Mesenchymal stem cell (in vitro differentiated cells and primary cell): ENCODE measurements around the gene HAUS3.

Source experiments
- DNase-seq: peaks from one replicate; pipeline ENCODE4 v3.0.0-alpha.2; 2013
- H2AFZ ChIP-seq: one replicate; pipeline ENCODE4 v1.6.1; 2013; ENCODE audit warnings: low read depth, mild to moderate bottlenecking, control low read depth, inconsistent platforms, low read length, moderate library complexity
- H2AK5ac ChIP-seq: 2 replicates; pipeline ENCODE4 v1.6.1; 2013; ENCODE audit warnings: low read length, moderate library complexity, mild to moderate bottlenecking, inconsistent platforms; ENCODE audit not compliant: severe bottlenecking
- H2BK120ac ChIP-seq: one replicate; pipeline ENCODE4 v1.6.1; 2013; ENCODE audit warnings: low read depth, mild to moderate bottlenecking, inconsistent platforms, low read length, moderate library complexity
- H2BK12ac ChIP-seq, 2 experiments: one replicate each; pipeline ENCODE4 v1.6.1; 2013; ENCODE audit warnings: inconsistent platforms in 2 of 2, low read length in 2 of 2, mild to moderate bottlenecking in 2 of 2, moderate library complexity in 2 of 2, control low read depth in 1 of 2
- H2BK15ac ChIP-seq: one replicate; pipeline ENCODE4 v1.6.1; 2013; ENCODE audit warnings: mild to moderate bottlenecking, low read depth, inconsistent platforms; ENCODE audit not compliant: poor library complexity, severe bottlenecking
- H2BK5ac ChIP-seq: 2 replicates; pipeline ENCODE4 v1.6.1; 2013; ENCODE audit warnings: low read depth, mild to moderate bottlenecking, low read length, control low read depth, inconsistent platforms; ENCODE audit not compliant: poor library complexity, severe bottlenecking
- H3K14ac ChIP-seq, 2 experiments: one replicate each; pipeline ENCODE4 v1.6.1; 2013; ENCODE audit warnings: inconsistent platforms in 2 of 2, low read length in 2 of 2, control low read depth in 1 of 2, mild to moderate bottlenecking in 1 of 2, moderate library complexity in 1 of 2
- H3K18ac ChIP-seq, 2 experiments: one replicate each; pipeline ENCODE4 v1.6.1; 2013; ENCODE audit warnings: inconsistent platforms in 2 of 2, low read length in 2 of 2, control low read depth in 1 of 2, low read depth in 1 of 2, mild to moderate bottlenecking in 1 of 2
- H3K23ac ChIP-seq, 2 experiments: one replicate each; pipeline ENCODE4 v1.6.1; 2013; ENCODE audit warnings: inconsistent platforms in 2 of 2, low read length in 2 of 2, mild to moderate bottlenecking in 2 of 2, moderate library complexity in 2 of 2, control low read depth in 1 of 2
- H3K27ac ChIP-seq: 2 replicates; pipeline ENCODE4 v1.5.1; 2013; ENCODE audit warnings: mild to moderate bottlenecking, moderate library complexity, low read length, control low read depth, inconsistent platforms; ENCODE audit not compliant: poor library complexity, severe bottlenecking
- H3K27me3 ChIP-seq, 2 experiments: 2 replicates each; pipeline versions ENCODE4 v1.6.1 to v1.7.0; 2013; ENCODE audit warnings: low read length in 2 of 2, mild to moderate bottlenecking in 2 of 2, moderate library complexity in 2 of 2, control low read depth in 1 of 2, inconsistent platforms in 1 of 2; ENCODE audit not compliant: control insufficient read depth in 1 of 2, insufficient read depth in 1 of 2
- H3K36me3 ChIP-seq, 2 experiments: 2 replicates each; pipeline versions ENCODE4 v1.6.1 to v1.7.0; 2013; ENCODE audit warnings: low read length in 2 of 2, control low read depth in 1 of 2, inconsistent platforms in 1 of 2, low read depth in 1 of 2, mild to moderate bottlenecking in 1 of 2; ENCODE audit not compliant: insufficient read depth in 2 of 2, control insufficient read depth in 1 of 2
- H3K4ac ChIP-seq, 2 experiments: one replicate each; pipeline ENCODE4 v1.6.1; 2013; ENCODE audit warnings: inconsistent platforms in 2 of 2, low read length in 2 of 2, mild to moderate bottlenecking in 2 of 2, moderate library complexity in 2 of 2, control low read depth in 1 of 2, low read depth in 1 of 2
- H3K4me1 ChIP-seq: 2 replicates; pipeline ENCODE4 v1.6.1; 2013; ENCODE audit warnings: low read depth, low read length, control low read depth; ENCODE audit not compliant: control insufficient read depth, insufficient read depth
- H3K4me2 ChIP-seq: 2 replicates; pipeline ENCODE4 v1.6.1; 2013; ENCODE audit warnings: low read length, mild to moderate bottlenecking, inconsistent platforms; ENCODE audit not compliant: poor library complexity, severe bottlenecking
- H3K4me3 ChIP-seq, 2 experiments: 2 replicates each; pipeline versions ENCODE4 v1.5.1 to v1.7.0; 2013; ENCODE audit warnings: low read length in 2 of 2, mild to moderate bottlenecking in 2 of 2, control low read depth in 1 of 2, low read depth in 1 of 2; ENCODE audit not compliant: insufficient read depth in 1 of 2
- H3K79me1 ChIP-seq: replicated peaks from 2 replicates; pipeline ENCODE4 v1.6.1; 2013; ENCODE audit warnings: mild to moderate bottlenecking, control low read depth, low read length, inconsistent platforms; ENCODE audit not compliant: poor library complexity, severe bottlenecking
- H3K9ac ChIP-seq: 2 replicates; pipeline ENCODE4 v1.7.0; 2013; ENCODE audit warnings: mild to moderate bottlenecking, low read length, moderate library complexity
- H3K9me3 ChIP-seq: 2 replicates; pipeline ENCODE4 v1.7.0; 2013; ENCODE audit warnings: mild to moderate bottlenecking, low read length; ENCODE audit not compliant: control insufficient read depth
- H4K8ac ChIP-seq: one replicate; pipeline ENCODE4 v1.6.1; 2013; ENCODE audit warnings: inconsistent platforms, mild to moderate bottlenecking, low read length, moderate library complexity
- H4K91ac ChIP-seq: one replicate; pipeline ENCODE4 v1.6.1; 2013; ENCODE audit warnings: mild to moderate bottlenecking, low read length, inconsistent platforms
- WGBS: methylation state at CpG from one replicate; pipeline ENCODE4 v1.1.7; 2013; ENCODE audit warnings: mixed read lengths; 5-methylcytosine and 5-hydroxymethylcytosine counted together

Gene HAUS3

GRCh38 chr4:2245057-2245786 lies 3.3 kb upstream of the HAUS3 start:
- Histone ChIP-seq H2AK5ac (no peak overlapping the region), H3K23ac (no peak overlapping the region), H4K91ac (no peak overlapping the region), H2BK15ac (no peak overlapping the region), H3K27ac (no peak overlapping the region), H2BK5ac (no peak overlapping the region), H3K36me3 (peaks cover 20 to 41% of the 10 kb centered on the region in 2 experiments), H2BK120ac (no peak overlapping the region), H2BK12ac (no peak overlapping the region), H3K9me3 (no peaks in the 10 kb centered on the region), H3K4ac (no peak overlapping the region), H2AFZ (no peak overlapping the region), H3K18ac (no peak overlapping the region), H3K4me1 (peaks cover 7% of the 10 kb centered on the region), H4K8ac (no peak overlapping the region), H3K4me2 (no peak overlapping the region), H3K79me1 (peaks cover 18% of the 10 kb centered on the region), H3K4me3 (no peak overlapping the region), H3K9ac (no peak overlapping the region), H3K27me3 (no peaks in the 10 kb centered on the region), H3K14ac (no peak overlapping the region)
- DNase-seq, result no peak
- whole genome bisulfite sequencing, result 78% methylated on average over 7 of the region's 7 CpGs

- Histone ChIP-seq H3K18ac (no peak overlapping the region), H2AFZ (no peak overlapping the region), H3K4me1 (peaks cover 7% of the 10 kb centered on the region), H2AK5ac (no peak overlapping the region), H3K79me1 (peaks cover 8% of the 10 kb centered on the region), H3K4me2 (no peak overlapping the region), H3K36me3 (peaks cover 7 to 27% of the 10 kb centered on the region in 2 experiments), H2BK15ac (no peak overlapping the region), H4K8ac (no peak overlapping the region), H3K14ac (no peak overlapping the region), H3K27ac (no peak overlapping the region), H3K4ac (no peak overlapping the region), H4K91ac (no peak overlapping the region), H3K4me3 (no peak overlapping the region), H3K23ac (no peak overlapping the region), H3K9ac (peak overlapping the region; percentile 47), H2BK120ac (no peak overlapping the region), H2BK12ac (no peak overlapping the region), H2BK5ac (no peak overlapping the region), H3K27me3 (no peaks in the 10 kb centered on the region), H3K9me3 (no peaks in the 10 kb centered on the region)
- WGBS, result 60% methylated on average over 5 of the region's 5 CpGs
- peak; percentile 34 for DNase-seq
Observed at GRCh38 chr4:2243681-2244380, 1.9 kb upstream of the HAUS3 start.

DNA sequence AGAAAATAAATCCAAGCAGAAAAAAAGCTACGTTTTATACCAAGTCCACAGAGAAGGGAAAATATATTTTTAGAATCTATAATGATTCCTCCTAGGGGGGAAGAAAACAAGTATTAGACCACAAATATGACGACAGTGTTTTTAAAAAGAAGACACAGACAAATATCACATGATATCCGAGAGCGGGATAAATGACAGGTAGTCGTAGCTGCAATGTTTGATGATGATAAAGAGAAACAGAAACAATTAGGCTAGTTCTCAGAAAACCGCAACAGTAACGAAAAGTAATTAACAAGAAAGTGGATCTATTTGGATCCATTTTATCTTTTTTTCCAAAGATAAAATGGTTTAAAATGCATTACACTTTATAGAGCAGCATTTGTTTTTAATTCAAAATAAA lies 918 bp downstream of the HAUS3 start:
- H3K18ac ChIP-seq, result no peak overlapping the region
- H2BK5ac ChIP-seq, result no peak overlapping the region
- peaks cover 7% of the 10 kb centered on the region for H3K4me1 ChIP-seq
- H3K36me3 ChIP-seq, result peaks cover 0 to 21% of the 10 kb centered on the region in 2 experiments
- no peak overlapping the region for H2AFZ ChIP-seq
- H3K4me3 ChIP-seq, result peak overlapping the region in 1 of 2 experiments; percentile 95
- H3K4me2 ChIP-seq, result peak overlapping the region; percentile 91
- no peak overlapping the region for H3K14ac ChIP-seq
- no peak overlapping the region for H2AK5ac ChIP-seq
- no peak overlapping the region for H3K23ac ChIP-seq
- no peak overlapping the region for H4K91ac ChIP-seq
- peaks cover 10% of the 10 kb centered on the region for H3K79me1 ChIP-seq
- H2BK120ac ChIP-seq, result no peak overlapping the region
- H4K8ac ChIP-seq, result no peak overlapping the region
- DNase-seq, result no peak
- peak overlapping the region; percentile 93 for H3K9ac ChIP-seq
- H3K9me3 ChIP-seq, result no peaks in the 10 kb centered on the region
- H3K4ac ChIP-seq, result no peak overlapping the region
- H3K27ac ChIP-seq, result no peak overlapping the region
- no peak overlapping the region for H2BK12ac ChIP-seq
- no peak overlapping the region for H2BK15ac ChIP-seq
- H3K27me3 ChIP-seq, result no peaks in the 10 kb centered on the region
- WGBS, result 40% methylated on average over 1 of the region's 7 CpGs

DNA sequence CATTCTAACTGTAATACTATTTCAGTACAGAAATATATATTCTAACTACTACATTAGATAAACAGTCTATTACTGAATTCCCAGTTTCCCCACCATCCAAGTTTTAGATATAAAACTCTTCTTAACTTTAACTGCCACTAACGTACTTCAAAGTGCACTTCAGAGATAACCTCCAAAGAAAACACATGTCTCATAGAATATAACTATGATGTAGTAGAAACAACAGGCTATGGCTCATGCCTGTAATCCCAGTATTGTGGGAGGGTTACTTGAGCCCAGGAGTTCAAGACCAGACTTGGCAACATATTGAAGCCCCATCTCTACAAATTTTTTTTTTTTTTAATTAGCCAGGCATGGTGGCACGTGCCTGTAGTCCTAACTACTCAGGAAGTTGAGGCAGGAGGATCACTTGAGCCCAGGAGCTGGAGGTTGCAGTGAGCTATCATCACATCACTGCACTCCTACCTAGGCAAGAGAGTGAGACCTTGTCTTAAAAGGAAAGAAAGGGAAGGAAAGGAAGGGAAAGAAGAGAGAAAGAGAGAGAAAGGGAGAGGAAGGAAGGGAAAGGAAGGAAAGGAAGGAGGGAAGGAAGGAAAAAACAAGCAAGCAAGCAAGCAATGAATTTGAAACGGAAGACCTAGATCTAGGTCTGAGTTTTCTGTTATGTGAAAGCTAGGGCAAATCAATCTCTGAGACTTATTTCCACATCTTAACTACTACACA lies 4.8 kb downstream of the HAUS3 start:
- Histone ChIP-seq H3K18ac (no peak overlapping the region), H3K4me2 (no peak overlapping the region), H2AFZ (no peak overlapping the region), H3K4ac (no peak overlapping the region), H3K23ac (no peak overlapping the region), H3K36me3 (peaks cover 3 to 39% of the 10 kb centered on the region in 2 experiments), H3K27ac (no peak overlapping the region), H3K79me1 (peaks cover 13% of the 10 kb centered on the region), H3K9ac (no peak overlapping the region), H4K8ac (no peak overlapping the region), H3K9me3 (no peaks in the 10 kb centered on the region), H2AK5ac (no peak overlapping the region), H3K27me3 (no peaks in the 10 kb centered on the region), H4K91ac (no peak overlapping the region), H3K4me3 (no peak overlapping the region), H2BK12ac (no peak overlapping the region), H3K4me1 (peaks cover 4% of the 10 kb centered on the region), H2BK120ac (no peak overlapping the region), H2BK15ac (no peak overlapping the region), H3K14ac (no peak overlapping the region), H2BK5ac (no peak overlapping the region)
- WGBS, result 83% methylated on average over 1 of the region's 3 CpGs
- DNase-seq, result no peak
